ENCODE results near the gene MYO9B.

MYO9B gene

GRCh38 chr19:17256130-17256529 is 180.6 kb downstream of the MYO9B start:
- no peak for DNase-seq (ENCODE audit: low read depth in 2 of 2, low spot score in 1 of 2)

DNA sequence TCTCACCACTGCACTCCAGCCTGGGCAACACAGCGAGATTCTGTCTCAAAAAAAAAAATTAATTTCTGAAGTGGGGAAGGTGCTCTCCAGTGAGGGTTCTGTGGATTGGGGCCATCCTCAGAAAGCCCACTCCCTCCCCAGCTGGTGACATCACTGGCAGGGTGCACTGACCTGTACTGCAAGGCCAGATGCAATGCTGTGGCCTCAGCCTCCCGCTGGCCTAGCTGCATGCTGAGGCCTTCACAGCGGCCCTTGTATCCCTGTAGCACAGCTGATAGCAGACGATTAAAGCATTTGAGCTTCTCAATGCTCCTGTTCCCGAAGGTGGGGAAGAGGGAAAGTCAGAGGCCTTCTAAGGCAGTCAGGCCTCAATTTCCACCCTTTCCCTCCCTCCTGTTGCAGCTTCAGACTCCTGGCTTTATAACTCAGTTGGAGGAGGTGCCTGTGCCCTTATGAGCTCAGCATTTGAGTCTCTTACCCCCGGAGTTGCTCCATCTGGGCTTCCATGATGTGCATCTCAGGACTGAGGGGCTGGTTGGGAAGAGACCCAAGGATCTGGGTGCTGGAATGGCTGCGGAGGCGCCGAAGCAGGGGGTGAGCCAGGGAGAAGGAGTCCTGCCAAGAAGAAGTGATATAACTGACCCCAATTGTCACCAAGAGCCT is 183.7 kb downstream of the MYO9B start:
- no peak for DNase-seq (ENCODE audit: low read depth in 2 of 2, low spot score in 1 of 2)

- DNase-seq (ENCODE audit: low read depth in 2 of 2, low spot score in 1 of 2), result no peak
Observed at GRCh38 chr19:17259934-17260333, 184.4 kb downstream of the MYO9B start.

DNA sequence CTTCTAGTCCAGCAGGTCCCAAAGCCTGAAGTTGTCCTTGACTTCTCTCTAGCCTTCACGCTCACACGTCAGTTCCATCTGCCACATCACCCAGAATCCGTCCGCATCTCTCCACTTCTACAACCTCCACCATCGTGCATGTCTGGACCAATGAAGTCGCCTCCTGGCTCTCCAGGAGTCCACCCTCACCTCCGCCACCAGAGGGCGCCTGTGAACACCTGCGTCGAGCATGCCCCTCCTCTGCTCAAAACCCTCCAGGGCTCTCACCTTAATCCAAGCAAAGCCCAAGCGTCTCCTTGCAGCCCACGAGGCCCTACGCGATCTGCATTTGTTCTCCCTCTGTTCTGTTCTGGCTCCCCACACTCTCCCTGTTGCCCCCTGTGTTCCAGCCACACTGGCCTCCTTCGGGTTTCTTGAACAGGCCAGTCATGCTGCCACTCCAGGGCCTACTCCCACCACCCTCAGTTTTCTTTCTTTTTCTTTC is 185.3 kb downstream of the MYO9B start:
- peak; percentile 74 to 85 for DNase-seq (ENCODE audit: low read depth in 2 of 2, low spot score in 1 of 2)

DNA sequence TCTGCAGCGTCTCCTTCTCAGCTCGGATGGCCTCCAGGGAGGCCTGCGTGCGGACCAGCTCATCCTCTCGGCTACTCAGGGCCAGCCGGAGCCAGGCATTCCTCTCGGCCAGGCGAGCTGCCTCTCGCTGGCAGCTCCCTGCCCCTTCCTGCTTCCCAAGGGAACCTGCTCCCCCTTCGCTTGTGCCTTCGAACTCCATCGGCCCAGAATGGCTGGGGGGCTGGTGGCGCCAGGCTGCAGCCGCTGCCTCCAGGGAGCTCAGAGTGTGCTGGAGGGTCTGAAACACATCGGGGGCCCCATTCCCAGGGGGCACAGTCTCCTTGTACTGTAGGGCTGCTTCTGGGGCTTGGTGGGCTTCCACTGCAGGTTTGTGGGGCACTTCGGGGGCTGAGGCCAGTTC is 187.0 kb downstream of the MYO9B start:
- no peak for DNase-seq (ENCODE audit: low read depth in 2 of 2, low spot score in 1 of 2)
